H1 (cell line): ENCODE results near the gene DYNC1I1. TPM values are rescaled to one million over a fixed set of nuclear protein-coding genes. Genes with fewer than 3 reads are reported as not detected.

Source experiments
- CBX5 ChIP-seq: fragments of 300-800, 300-1000 bp; sonication (generic); IDR thresholded peaks from 2 replicates; pipeline ENCODE4 v1.7.1; 2016; ENCODE audit warnings: antibody characterized with exemption, low read length, low read depth
- CREB1 ChIP-seq: IDR thresholded peaks from 2 replicates; pipeline ENCODE4 v1.6.1; 2012; ENCODE audit warnings: inconsistent platforms
- KDM5A ChIP-seq: fragments of 200-600 bp; IDR thresholded peaks from 2 replicates; pipeline ENCODE4 v1.7.1; 2012; ENCODE audit warnings: mild to moderate bottlenecking, low read length, inconsistent platforms, mixed read lengths
- PHF8 ChIP-seq: fragments of 200-600 bp; sonication (generic); conservative IDR thresholded peaks from 2 replicates; pipeline ENCODE4 v1.7.1; 2012; ENCODE audit warnings: low read depth, mild to moderate bottlenecking, inconsistent platforms, low read length, moderate library complexity
- SP2 ChIP-seq: IDR thresholded peaks from 2 replicates; pipeline ENCODE4 v1.6.1; 2012; ENCODE audit warnings: mild to moderate bottlenecking, low read length, inconsistent platforms
- SUZ12 ChIP-seq: fragments of 200-600 bp; sonication (generic); IDR thresholded peaks from 2 replicates; pipeline ENCODE4 v1.6.1; 2012; ENCODE audit warnings: mild to moderate bottlenecking, inconsistent platforms, low read length, moderate library complexity, mixed read lengths
- TAF7 ChIP-seq: optimal IDR thresholded peaks from 2 replicates; pipeline ENCODE3; 2011; ENCODE audit warnings: low read depth, mild to moderate bottlenecking, inconsistent platforms, low read length, moderate library complexity, borderline replicate concordance
- polyA plus RNA-seq, 7 experiments: library from polyadenylated mRNA; depleted of rRNA in 3 of 7; stranded (reverse) in 5 of 7; unstranded in 2 of 7; fragments of >200 nt in 5 of 7; fragments of 200-250 nt in 2 of 7; gene quantifications; 1 replicate in 5 of 7; 2 replicates in 1 of 7; 4 replicates in 1 of 7; pipeline versions ENCODE4 v1.2.1 to v1.2.3, GENCODE V29; 2011 to 2013; ENCODE audit warnings: missing spikeins in 2 of 7, mixed read lengths in 2 of 7
- total RNA-seq: library from RNA; stranded (reverse); fragmentation: NEBNext Ultra II Directional; extraction: Animal tissue kit (Norgen Biotek cat#: 25700); gene quantifications from 2 replicates; pipeline ENCODE4 v1.2.1, GENCODE V29; 2021
- TF ChIP-seq, protein P1 (sequence below): fragments of 300-600 bp; sonication (generic); IDR thresholded peaks from 2 replicates; pipeline ENCODE4 v1.7.1; 2012; ENCODE audit warnings: low read length, moderate library complexity, mild to moderate bottlenecking, inconsistent platforms; ENCODE audit not compliant: insufficient replicate concordance

Gene DYNC1I1
- total and polyA plus RNA-seq, 2 of the 8 experiments (the other 6 are each of a cell fraction or from before 2014, with no cell fraction given): 0.45 to 0.58 TPM

DNA sequence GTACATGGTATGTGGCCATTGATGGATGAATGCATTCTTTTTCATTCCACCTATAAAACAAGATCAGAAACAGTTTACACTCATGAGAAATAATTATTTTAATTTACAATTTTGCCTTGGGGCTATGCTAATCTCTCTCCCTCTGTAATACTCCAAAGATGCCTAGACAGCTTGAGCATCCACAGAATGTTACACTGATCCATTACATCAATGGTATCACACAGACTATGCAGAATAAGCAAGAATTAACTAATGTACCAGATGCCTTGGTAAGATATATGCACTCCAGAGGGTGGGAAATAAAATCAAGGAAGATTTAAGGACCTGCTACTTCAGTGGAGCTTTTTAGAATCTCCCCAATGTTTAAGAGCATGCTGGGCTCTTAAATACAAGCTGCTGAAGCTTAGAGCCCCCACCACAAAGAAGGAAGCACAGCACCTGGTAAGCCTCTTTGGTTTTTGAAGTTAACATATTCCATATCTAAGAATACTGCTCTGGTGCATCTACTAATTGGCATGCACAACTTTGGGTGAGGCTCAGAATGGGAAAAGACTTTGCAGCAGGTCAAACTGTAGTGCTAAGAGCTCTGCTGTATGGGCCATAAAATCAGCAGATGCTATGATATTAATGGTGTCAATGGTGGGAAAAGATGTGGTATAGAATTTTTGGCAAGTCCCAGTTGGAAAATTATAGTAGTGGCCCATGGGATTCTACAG is 329.9 kb downstream of the DYNC1I1 start (continued):
- TF ChIP-seq, protein P1, sequence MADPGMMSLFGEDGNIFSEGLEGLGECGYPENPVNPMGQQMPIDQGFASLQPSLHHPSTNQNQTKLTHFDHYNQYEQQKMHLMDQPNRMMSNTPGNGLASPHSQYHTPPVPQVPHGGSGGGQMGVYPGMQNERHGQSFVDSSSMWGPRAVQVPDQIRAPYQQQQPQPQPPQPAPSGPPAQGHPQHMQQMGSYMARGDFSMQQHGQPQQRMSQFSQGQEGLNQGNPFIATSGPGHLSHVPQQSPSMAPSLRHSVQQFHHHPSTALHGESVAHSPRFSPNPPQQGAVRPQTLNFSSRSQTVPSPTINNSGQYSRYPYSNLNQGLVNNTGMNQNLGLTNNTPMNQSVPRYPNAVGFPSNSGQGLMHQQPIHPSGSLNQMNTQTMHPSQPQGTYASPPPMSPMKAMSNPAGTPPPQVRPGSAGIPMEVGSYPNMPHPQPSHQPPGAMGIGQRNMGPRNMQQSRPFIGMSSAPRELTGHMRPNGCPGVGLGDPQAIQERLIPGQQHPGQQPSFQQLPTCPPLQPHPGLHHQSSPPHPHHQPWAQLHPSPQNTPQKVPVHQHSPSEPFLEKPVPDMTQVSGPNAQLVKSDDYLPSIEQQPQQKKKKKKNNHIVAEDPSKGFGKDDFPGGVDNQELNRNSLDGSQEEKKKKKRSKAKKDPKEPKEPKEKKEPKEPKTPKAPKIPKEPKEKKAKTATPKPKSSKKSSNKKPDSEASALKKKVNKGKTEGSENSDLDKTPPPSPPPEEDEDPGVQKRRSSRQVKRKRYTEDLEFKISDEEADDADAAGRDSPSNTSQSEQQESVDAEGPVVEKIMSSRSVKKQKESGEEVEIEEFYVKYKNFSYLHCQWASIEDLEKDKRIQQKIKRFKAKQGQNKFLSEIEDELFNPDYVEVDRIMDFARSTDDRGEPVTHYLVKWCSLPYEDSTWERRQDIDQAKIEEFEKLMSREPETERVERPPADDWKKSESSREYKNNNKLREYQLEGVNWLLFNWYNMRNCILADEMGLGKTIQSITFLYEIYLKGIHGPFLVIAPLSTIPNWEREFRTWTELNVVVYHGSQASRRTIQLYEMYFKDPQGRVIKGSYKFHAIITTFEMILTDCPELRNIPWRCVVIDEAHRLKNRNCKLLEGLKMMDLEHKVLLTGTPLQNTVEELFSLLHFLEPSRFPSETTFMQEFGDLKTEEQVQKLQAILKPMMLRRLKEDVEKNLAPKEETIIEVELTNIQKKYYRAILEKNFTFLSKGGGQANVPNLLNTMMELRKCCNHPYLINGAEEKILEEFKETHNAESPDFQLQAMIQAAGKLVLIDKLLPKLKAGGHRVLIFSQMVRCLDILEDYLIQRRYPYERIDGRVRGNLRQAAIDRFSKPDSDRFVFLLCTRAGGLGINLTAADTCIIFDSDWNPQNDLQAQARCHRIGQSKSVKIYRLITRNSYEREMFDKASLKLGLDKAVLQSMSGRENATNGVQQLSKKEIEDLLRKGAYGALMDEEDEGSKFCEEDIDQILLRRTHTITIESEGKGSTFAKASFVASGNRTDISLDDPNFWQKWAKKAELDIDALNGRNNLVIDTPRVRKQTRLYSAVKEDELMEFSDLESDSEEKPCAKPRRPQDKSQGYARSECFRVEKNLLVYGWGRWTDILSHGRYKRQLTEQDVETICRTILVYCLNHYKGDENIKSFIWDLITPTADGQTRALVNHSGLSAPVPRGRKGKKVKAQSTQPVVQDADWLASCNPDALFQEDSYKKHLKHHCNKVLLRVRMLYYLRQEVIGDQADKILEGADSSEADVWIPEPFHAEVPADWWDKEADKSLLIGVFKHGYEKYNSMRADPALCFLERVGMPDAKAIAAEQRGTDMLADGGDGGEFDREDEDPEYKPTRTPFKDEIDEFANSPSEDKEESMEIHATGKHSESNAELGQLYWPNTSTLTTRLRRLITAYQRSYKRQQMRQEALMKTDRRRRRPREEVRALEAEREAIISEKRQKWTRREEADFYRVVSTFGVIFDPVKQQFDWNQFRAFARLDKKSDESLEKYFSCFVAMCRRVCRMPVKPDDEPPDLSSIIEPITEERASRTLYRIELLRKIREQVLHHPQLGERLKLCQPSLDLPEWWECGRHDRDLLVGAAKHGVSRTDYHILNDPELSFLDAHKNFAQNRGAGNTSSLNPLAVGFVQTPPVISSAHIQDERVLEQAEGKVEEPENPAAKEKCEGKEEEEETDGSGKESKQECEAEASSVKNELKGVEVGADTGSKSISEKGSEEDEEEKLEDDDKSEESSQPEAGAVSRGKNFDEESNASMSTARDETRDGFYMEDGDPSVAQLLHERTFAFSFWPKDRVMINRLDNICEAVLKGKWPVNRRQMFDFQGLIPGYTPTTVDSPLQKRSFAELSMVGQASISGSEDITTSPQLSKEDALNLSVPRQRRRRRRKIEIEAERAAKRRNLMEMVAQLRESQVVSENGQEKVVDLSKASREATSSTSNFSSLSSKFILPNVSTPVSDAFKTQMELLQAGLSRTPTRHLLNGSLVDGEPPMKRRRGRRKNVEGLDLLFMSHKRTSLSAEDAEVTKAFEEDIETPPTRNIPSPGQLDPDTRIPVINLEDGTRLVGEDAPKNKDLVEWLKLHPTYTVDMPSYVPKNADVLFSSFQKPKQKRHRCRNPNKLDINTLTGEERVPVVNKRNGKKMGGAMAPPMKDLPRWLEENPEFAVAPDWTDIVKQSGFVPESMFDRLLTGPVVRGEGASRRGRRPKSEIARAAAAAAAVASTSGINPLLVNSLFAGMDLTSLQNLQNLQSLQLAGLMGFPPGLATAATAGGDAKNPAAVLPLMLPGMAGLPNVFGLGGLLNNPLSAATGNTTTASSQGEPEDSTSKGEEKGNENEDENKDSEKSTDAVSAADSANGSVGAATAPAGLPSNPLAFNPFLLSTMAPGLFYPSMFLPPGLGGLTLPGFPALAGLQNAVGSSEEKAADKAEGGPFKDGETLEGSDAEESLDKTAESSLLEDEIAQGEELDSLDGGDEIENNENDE: no peak
- TF ChIP-seq CREB1 (no peak), SUZ12 (no peak), TAF7 (no peak), CBX5 (no peak), KDM5A (no peak), PHF8 (no peak), SP2 (no peak)
- TF ChIP-seq, all 59 proteins: peak for 0
